GM18867 (cell line): ENCODE measurements around the gene FZD2.

Experiments used
- ATAC-seq: cut with Tn5 transposase; IDR thresholded peaks from one replicate; pipeline ENCODE4 v1.9.1; 2021; ENCODE audit warnings: mild to moderate bottlenecking, moderate library complexity; ENCODE audit not compliant: unreplicated experiment

The FZD2 gene

GRCh38 chr17:44606658-44607057 lies 49.4 kb downstream of the FZD2 start:
- no peak for ATAC-seq

DNA sequence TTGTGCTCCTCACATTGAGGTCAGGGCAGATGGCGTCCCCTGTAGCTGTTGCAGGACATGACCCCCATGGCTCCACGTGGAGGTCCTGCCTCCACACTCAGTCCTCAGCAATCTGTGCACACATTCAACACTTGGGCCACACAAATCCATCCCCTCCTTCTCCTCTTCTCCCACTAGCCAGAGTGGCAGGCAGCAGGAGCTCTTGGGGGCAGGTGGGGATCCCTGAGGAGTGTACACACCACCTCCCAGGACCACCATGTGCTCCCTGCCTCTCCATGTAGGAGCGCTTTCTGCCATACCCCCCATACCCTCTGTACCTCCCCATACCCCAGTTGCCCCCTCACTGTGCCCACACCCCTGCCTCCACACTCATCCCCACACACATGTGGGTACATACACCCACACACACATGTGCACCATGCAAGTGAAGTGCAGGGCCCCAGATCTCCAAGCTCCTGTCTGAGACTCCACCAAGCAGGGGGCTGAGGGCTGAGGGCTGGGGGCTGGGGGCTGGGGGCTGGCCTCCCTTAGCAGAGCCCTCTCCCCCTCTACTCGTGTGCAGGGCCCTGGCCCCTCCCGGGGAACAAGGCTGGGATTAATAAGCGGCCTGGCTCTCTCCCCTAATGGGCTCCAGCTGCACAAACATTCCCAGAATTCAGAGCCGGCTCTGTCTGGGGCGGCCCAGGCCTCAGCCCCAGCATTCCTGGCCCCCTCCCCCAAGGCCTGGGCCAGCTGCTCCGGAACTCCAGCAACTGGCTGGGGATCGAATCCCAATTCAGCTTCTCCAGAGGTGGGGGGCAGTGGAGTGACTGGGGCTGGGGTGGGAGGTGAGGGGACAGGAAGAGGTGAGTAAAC lies 50.8 kb downstream of the FZD2 start:
- no peak for ATAC-seq

GRCh38 chr17:44608727-44609435 lies 51.6 kb downstream of the FZD2 start:
- no peak for ATAC-seq

GRCh38 chr17:44610331-44610730 lies 53.0 kb downstream of the FZD2 start:
- no peak for ATAC-seq
